B cell (primary cell): ENCODE data around the gene TUBA1C. TPM values are rescaled to one million over a fixed set of nuclear protein-coding genes. Genes with fewer than 3 reads are reported as not detected.

Experiments used
- ATAC-seq: fragments of 200-7000 bp; cut with Tn5 transposase; one replicate; pipeline ENCODE4 v1.10.0; 2021; ENCODE audit warnings: low read depth, mild to moderate bottlenecking, moderate number of reproducible peaks, moderate library complexity
- CTCF ChIA-PET: fragments of 350-600 bp; sonication (Branson Sonifier 250); formaldehyde crosslinking; loops from one replicate; lab custom pipeline; 2021; ENCODE audit warnings: antibody characterized with exemption, inconsistent platforms; lab: Charles Lee
- POLR2A ChIA-PET: fragments of 350-600 bp; sonication (Branson Sonifier 250); formaldehyde crosslinking; loops from one replicate; lab custom pipeline; 2021; ENCODE audit warnings: antibody characterized with exemption; lab: Charles Lee
- DNase-seq: peaks from one replicate; pipeline ENCODE4 v3.0.0; 2013
- H2AFZ ChIP-seq: 2 replicates; pipeline ENCODE4 v1.6.1; 2012; ENCODE audit warnings: mild to moderate bottlenecking, low read depth, low read length; ENCODE audit not compliant: insufficient read depth, poor library complexity, severe bottlenecking
- H3K27ac ChIP-seq, 2 donors: 1 replicate in 1 of 2; 2 replicates in 1 of 2; pipeline ENCODE4 v1.5.1; 2012 to 2013; ENCODE audit warnings: low read length in 2 of 2, mild to moderate bottlenecking in 2 of 2, moderate library complexity in 1 of 2
- H3K27me3 ChIP-seq, 4 experiments: fragments of 200-600 bp in 1 of 4; sonication (generic) in 1 of 4; replicated peaks in 1 of 4; 1 replicate in 2 of 4; 2 replicates in 2 of 4; pipeline versions ENCODE4 v1.6.1 to v1.7.0; 2013 to 2016; ENCODE audit warnings: low read length in 3 of 4, mild to moderate bottlenecking in 2 of 4, mixed read lengths in 1 of 4, moderate library complexity in 1 of 4; ENCODE audit not compliant: insufficient read depth in 4 of 4, control insufficient read depth in 3 of 4; ENCODE audit errors: control extremely low read depth in 1 of 4
- H3K36me3 ChIP-seq, 2 experiments: replicated peaks in 1 of 2; 1 replicate in 1 of 2; 2 replicates in 1 of 2; pipeline versions ENCODE4 v1.6.1 to v1.7.1; 2013; ENCODE audit warnings: low read length in 1 of 2; ENCODE audit not compliant: insufficient read depth in 2 of 2, control insufficient read depth in 1 of 2; ENCODE audit errors: control extremely low read depth in 1 of 2, extremely low read depth in 1 of 2
- H3K4me1 ChIP-seq, 2 donors: fragments of 200-600 bp in 1 of 2; sonication (generic) in 1 of 2; 1 replicate in 1 of 2; 2 replicates in 1 of 2; pipeline versions ENCODE4 v1.5.1 to v1.6.1; 2013 to 2017; ENCODE audit warnings: low read length in 2 of 2; ENCODE audit not compliant: control insufficient read depth in 2 of 2, insufficient read depth in 2 of 2
- H3K4me2 ChIP-seq: replicated peaks from 2 replicates; pipeline ENCODE3; 2012; ENCODE audit warnings: mild to moderate bottlenecking, low read depth, low read length; ENCODE audit not compliant: poor library complexity, severe bottlenecking
- H3K4me3 ChIP-seq, 5 experiments: fragments of 200-600 bp in 1 of 5; sonication (generic) in 1 of 5; 1 replicate in 3 of 5; 2 replicates in 2 of 5; pipeline versions ENCODE4 v1.5.1 to v1.7.0; 2011 to 2016; ENCODE audit warnings: low read length in 4 of 5, mild to moderate bottlenecking in 4 of 5, low read depth in 2 of 5, control low read depth in 1 of 5, moderate library complexity in 1 of 5; ENCODE audit not compliant: insufficient read depth in 1 of 5; ENCODE audit errors: control extremely low read depth in 1 of 5, extremely low read depth in 1 of 5
- H3K79me2 ChIP-seq: fragments of 200-600 bp; sonication (generic); one replicate; pipeline ENCODE4 v1.6.0; 2016; ENCODE audit warnings: low read length; ENCODE audit not compliant: control insufficient read depth, insufficient read depth
- H3K9ac ChIP-seq: fragments of 200-600 bp; sonication (generic); 2 replicates; pipeline ENCODE4 v1.6.1; 2017; ENCODE audit warnings: mild to moderate bottlenecking, low read length, moderate library complexity
- H3K9me3 ChIP-seq, 3 donors: one replicate each; pipeline versions ENCODE4 v1.6.1 to v1.7.1; 2013; ENCODE audit warnings: low read length in 2 of 3; ENCODE audit not compliant: control insufficient read depth in 2 of 3, insufficient read depth in 1 of 3; ENCODE audit errors: control extremely low read depth in 1 of 3
- H4K20me1 ChIP-seq: 2 replicates; pipeline ENCODE4 v1.6.0; 2012; ENCODE audit warnings: mild to moderate bottlenecking, low read length; ENCODE audit not compliant: insufficient read depth, control insufficient read depth, poor library complexity, severe bottlenecking
- H3K27ac Mint-ChIP-seq: one replicate; pipeline ENCODE4 v1.8.0; 2021; ENCODE audit warnings: mixed read lengths
- H3K27me3 Mint-ChIP-seq: one replicate; pipeline ENCODE4 v1.8.0; 2021; ENCODE audit warnings: mixed read lengths
- H3K4me1 Mint-ChIP-seq: one replicate; pipeline ENCODE4 v1.8.0; 2021; ENCODE audit warnings: mixed read lengths
- H3K4me3 Mint-ChIP-seq: one replicate; pipeline ENCODE4 v1.8.0; 2021; ENCODE audit warnings: mixed read lengths
- H3K9me3 Mint-ChIP-seq: one replicate; pipeline ENCODE4 v1.8.0; 2022; ENCODE audit warnings: mixed read lengths; ENCODE audit not compliant: insufficient read depth
- CTCF ChIP-seq: fragments of 200-600 bp; IDR thresholded peaks from one replicate; pipeline ENCODE4 v1.8.0; 2022; ENCODE audit warnings: antibody characterized with exemption, mild to moderate bottlenecking
- EZH2 ChIP-seq: IDR thresholded peaks from 2 replicates; pipeline ENCODE4 v1.6.1; 2012; ENCODE audit warnings: borderline replicate concordance, low read depth, mild to moderate bottlenecking, moderate library complexity, low read length; ENCODE audit not compliant: insufficient read depth, poor library complexity, severe bottlenecking
- WGBS: methylation state at CpG from one replicate; pipeline ENCODE4 v1.1.5; 2013; ENCODE audit warnings: missing lambda C conversion rate; ENCODE audit not compliant: insufficient coverage; 5-methylcytosine and 5-hydroxymethylcytosine counted together
- intact Hi-C: fragments of 100-400 bp; cut with micrococcal nuclease; formaldehyde crosslinking; loops from one replicate; pipeline ENCODE4 v1.10.0; 2022
- polyA plus RNA-seq: library from polyadenylated mRNA; depleted of rRNA; stranded (reverse); fragments of >200 nt; gene quantifications from 2 replicates; pipeline ENCODE4 v1.2.3, GENCODE V29; 2012
- total RNA-seq, 2 donors: library from RNA; stranded (reverse); fragments of 120-200 nt in 1 of 2; gene quantifications; 1 replicate in 1 of 2; 2 replicates in 1 of 2; pipeline versions ENCODE4 v1.2.3 to v1.2.4, GENCODE V29; 2013 to 2022

Gene TUBA1C
- total and polyA plus RNA-seq, 2 donors (not counting 1 experiment from before 2014, with no cell fraction given), result 34.9 to 121 TPM

- Histone ChIP-seq H3K9me3 (peaks cover 0 to 3% (median 0%) of the 10 kb centered on the region in 3 donors), H3K27ac (peak overlapping the region in 1 of 2 donors; percentile 51), H3K36me3 (no peaks in the 10 kb centered on the region), H3K4me3 (peak overlapping the region; percentile 66 to 85 (median 70)), H3K4me2 (peak overlapping the region; percentile 95), H3K9ac (peak overlapping the region; percentile 71), H4K20me1 (no peaks in the 10 kb centered on the region), H3K79me2 (peaks cover 6% of the 10 kb centered on the region), H3K27me3 (no peaks in the 10 kb centered on the region), H3K4me1 (peaks cover 12 to 18% of the 10 kb centered on the region in 2 donors), H2AFZ (peak overlapping the region; percentile 98)
- POLR2A ChIA-PET, result interaction anchor here (0.6 to 1.5 kb wide), 7 partner anchors 8 to 300 kb away, joined by 3 to 9 read pairs (median 4); partner anchors contain the start of genes DNAJC22, MCRS1 and PRPF40B
- H3K4me1 Mint-ChIP-seq, result peaks cover 23% of the 10 kb centered on the region
- H3K27ac Mint-ChIP-seq, result peak overlapping the region; percentile 85
- ATAC-seq (no peak), DNase-seq (no peak)
- H3K27me3 Mint-ChIP-seq, result no peaks in the 10 kb centered on the region
- 12% methylated on average over 14 of the region's 19 CpGs for WGBS
- H3K9me3 Mint-ChIP-seq, result no peaks in the 10 kb centered on the region
- CTCF ChIA-PET, result interaction anchor here (1.2 to 3.5 kb wide), 9 partner anchors 8 to 191 kb away, joined by 3 to 20 read pairs (median 12); partner anchors contain the start of genes C1QL4, DNAJC22 and PRPH
- peak overlapping the region; percentile 99 for H3K4me3 Mint-ChIP-seq
- intact Hi-C loops, result loop anchor here (1.0 to 2.0 kb wide), 4 partner anchors 44 to 471 kb away; partner anchors contain the start of genes DDX23, SPATS2, TMBIM6 and TUBA1C
- TF ChIP-seq EZH2 (no peak), CTCF (no peak)
Observed at GRCh38 chr12:49323524-49324097, 58.7 kb downstream of the TUBA1C start.

Other genes with a start within 250 kb of the TUBA1C start
- 58.6 and 60.0 TPM in 2 replicates for gene PRKAG1, start 246.3 kb upstream of the TUBA1C start, total RNA-seq
- 25.9 and 28.5 TPM in 2 replicates for gene PRKAG1, start 246.3 kb upstream of the TUBA1C start, polyA plus RNA-seq
- gene KMT2D, start 204.3 kb upstream of the TUBA1C start, total RNA-seq, result 179 and 199 TPM in 2 replicates
- 64.0 and 72.2 TPM in 2 replicates for gene KMT2D, start 204.3 kb upstream of the TUBA1C start, polyA plus RNA-seq
- 3.0 TPM in 2 replicates for gene RHEBL1, start 195.1 kb upstream of the TUBA1C start, total RNA-seq
- 5.8 and 6.1 TPM in 2 replicates for gene RHEBL1, start 195.1 kb upstream of the TUBA1C start, polyA plus RNA-seq
- 0.36 and 0.81 TPM in 2 replicates for gene DHH, start 170.3 kb upstream of the TUBA1C start, total RNA-seq
- gene DHH, start 170.3 kb upstream of the TUBA1C start, polyA plus RNA-seq, result 0.07 TPM in 1 of 2 replicates, not detected in the other
- 182 and 187 TPM in 2 replicates for gene LMBR1L, start 154.2 kb upstream of the TUBA1C start, total RNA-seq
- gene LMBR1L, start 154.2 kb upstream of the TUBA1C start, polyA plus RNA-seq, result 133 and 136 TPM in 2 replicates
- gene TUBA1B, start 133.7 kb upstream of the TUBA1C start, total RNA-seq, result 323 and 327 TPM in 2 replicates
- gene TUBA1B, start 133.7 kb upstream of the TUBA1C start, polyA plus RNA-seq, result 370 and 615 TPM in 2 replicates
- gene TUBA1A, start 76.0 kb upstream of the TUBA1C start, total RNA-seq, result 137 and 142 TPM in 2 replicates
- 594 and 880 TPM in 2 replicates for gene TUBA1A, start 76.0 kb upstream of the TUBA1C start, polyA plus RNA-seq
- gene PRPH, start 30.1 kb downstream of the TUBA1C start, total RNA-seq, result not detected in 2 replicates
- not detected in 2 replicates for gene PRPH, start 30.1 kb downstream of the TUBA1C start, polyA plus RNA-seq
- gene TROAP, start 58.2 kb downstream of the TUBA1C start, total RNA-seq, result 1.0 and 1.7 TPM in 2 replicates
- gene TROAP, start 58.2 kb downstream of the TUBA1C start, polyA plus RNA-seq, result 0.62 and 0.88 TPM in 2 replicates
- not detected in 2 replicates for gene C1QL4, start 72.1 kb downstream of the TUBA1C start, total RNA-seq
- not detected in 2 replicates for gene C1QL4, start 72.1 kb downstream of the TUBA1C start, polyA plus RNA-seq
- not detected in 2 replicates for gene DNAJC22, start 81.8 kb downstream of the TUBA1C start, total RNA-seq
- not detected in 2 replicates for gene DNAJC22, start 81.8 kb downstream of the TUBA1C start, polyA plus RNA-seq
- 16.0 and 21.5 TPM in 2 replicates for gene SPATS2, start 102.4 kb downstream of the TUBA1C start, total RNA-seq
- gene SPATS2, start 102.4 kb downstream of the TUBA1C start, polyA plus RNA-seq, result 11.3 and 16.1 TPM in 2 replicates